Measurements from ENCODE around the gene GAPVD1.
A peak's percentile ranks its signal among the peaks of the same experiment; 100 is the strongest.
"Not testable (repeated sequence)": the region's sequence is repeated elsewhere in the genome, so short reads cannot be mapped to it uniquely, and the experiment has no call there.

The GAPVD1 gene, protein sequence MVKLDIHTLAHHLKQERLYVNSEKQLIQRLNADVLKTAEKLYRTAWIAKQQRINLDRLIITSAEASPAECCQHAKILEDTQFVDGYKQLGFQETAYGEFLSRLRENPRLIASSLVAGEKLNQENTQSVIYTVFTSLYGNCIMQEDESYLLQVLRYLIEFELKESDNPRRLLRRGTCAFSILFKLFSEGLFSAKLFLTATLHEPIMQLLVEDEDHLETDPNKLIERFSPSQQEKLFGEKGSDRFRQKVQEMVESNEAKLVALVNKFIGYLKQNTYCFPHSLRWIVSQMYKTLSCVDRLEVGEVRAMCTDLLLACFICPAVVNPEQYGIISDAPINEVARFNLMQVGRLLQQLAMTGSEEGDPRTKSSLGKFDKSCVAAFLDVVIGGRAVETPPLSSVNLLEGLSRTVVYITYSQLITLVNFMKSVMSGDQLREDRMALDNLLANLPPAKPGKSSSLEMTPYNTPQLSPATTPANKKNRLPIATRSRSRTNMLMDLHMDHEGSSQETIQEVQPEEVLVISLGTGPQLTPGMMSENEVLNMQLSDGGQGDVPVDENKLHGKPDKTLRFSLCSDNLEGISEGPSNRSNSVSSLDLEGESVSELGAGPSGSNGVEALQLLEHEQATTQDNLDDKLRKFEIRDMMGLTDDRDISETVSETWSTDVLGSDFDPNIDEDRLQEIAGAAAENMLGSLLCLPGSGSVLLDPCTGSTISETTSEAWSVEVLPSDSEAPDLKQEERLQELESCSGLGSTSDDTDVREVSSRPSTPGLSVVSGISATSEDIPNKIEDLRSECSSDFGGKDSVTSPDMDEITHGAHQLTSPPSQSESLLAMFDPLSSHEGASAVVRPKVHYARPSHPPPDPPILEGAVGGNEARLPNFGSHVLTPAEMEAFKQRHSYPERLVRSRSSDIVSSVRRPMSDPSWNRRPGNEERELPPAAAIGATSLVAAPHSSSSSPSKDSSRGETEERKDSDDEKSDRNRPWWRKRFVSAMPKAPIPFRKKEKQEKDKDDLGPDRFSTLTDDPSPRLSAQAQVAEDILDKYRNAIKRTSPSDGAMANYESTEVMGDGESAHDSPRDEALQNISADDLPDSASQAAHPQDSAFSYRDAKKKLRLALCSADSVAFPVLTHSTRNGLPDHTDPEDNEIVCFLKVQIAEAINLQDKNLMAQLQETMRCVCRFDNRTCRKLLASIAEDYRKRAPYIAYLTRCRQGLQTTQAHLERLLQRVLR (N-terminal part only)
- 136 reads per million, percentile 88 among the genes with 10 or more reads in this experiment for total RNA-seq

DNA sequence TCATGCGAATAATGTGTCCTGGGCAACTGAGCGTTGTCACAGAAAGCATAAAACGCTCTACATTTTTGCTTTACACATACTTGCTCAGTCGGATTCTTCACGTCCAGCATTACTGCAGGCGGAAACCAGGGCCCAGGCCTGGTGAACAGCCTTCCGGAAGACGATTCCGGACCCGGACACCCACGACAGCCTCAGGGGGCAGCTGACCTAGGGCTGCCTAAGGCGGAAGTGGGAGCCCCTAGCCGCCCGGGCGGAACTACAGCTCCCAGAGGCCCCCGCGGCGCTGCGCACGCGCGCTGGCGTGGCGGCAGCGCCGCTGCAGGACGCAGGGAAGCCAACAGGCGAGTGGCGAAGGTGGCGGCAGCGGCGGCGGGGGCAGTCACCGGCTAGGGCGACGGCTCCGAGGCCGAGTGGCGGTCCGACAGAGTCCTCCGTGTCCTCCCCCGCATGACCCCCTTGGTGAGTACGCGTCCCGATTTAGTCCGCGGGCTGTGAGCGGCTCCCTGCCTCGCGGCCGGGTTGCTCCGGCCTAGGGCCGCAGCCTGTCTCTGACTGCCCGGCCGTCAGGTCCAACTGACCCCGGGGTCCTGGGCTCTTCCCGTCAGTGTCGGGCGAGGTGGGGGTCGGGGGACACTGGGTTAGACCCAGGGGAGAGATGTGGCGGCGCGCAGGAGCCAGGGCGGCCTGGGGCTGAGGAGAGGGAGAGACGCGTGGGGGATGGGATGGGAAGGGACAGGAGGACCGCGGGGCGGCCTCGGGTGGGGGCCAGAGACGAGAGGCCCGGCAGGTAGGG, at the start of gene GAPVD1:
Gene GAPVD1, plus strand, starts transcription at position 326 of the 793 bp plus-strand sequence. CDS start 37,096 bp downstream, outside the sequence.
- DNase-seq = peak; percentile 83

GRCh38 chr9:125214186-125214585, 47.4 kb upstream of the GAPVD1 start:
- DNase-seq = no peak

- no peak for DNase-seq
These were observed 43.0 kb upstream of the GAPVD1 start for GRCh38 chr9:125218621-125219020.

DNA sequence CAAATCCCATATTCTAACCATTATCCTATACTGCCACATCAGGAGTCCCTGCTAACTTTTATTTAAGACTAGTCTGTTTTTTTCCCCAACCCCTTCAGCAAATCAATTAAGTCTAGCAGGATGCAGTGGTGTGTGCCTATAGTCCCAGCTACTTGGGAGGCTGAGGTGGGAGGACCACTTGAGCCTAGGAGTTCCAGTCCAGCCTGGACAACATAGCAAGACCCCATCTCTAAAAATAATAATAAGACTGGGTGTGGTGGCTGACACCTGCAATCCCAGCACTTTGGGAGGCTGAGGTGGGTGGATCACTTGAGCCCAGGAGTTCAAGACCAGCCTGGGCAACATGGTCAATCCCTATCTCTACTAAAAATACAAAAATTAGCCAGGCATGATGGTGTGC, 36.8 kb upstream of the GAPVD1 start:
- not testable (repeated sequence) for DNase-seq

DNA sequence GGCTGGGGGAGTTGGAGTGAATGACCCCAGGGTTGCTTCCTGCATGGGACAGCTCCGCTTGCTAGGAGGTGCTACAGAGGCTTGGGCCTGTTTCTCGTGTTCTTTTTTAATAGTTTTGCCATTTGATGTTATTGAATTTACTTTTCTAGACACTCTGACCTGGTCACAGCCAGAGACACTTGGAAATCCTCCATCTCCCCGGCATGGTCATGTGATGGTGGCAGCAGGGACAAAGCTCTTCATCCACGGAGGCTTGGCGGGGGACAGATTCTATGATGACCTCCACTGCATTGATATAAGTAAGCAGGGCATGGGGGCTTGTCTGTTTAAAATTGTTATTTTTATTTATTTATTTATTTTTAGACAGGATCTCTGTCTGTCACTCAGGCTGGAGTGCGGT, 33.9 kb upstream of the GAPVD1 start:
- DNase-seq = no peak

DNA sequence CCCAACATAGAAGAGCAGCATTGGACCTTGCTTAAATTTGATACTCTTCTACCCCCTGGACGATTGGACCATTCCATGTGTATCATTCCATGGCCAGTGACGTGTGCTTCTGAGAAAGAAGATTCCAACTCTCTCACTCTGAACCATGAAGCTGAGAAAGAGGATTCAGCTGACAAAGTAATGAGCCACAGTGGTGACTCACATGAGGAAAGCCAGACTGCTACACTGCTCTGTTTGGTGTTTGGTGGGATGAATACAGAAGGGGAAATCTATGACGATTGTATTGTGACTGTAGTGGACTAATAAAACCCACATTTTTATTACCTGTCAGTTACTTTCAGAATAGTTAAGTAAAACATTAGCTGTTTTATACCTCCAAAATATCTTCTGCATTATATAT, 27.9 kb upstream of the GAPVD1 start:
- DNase-seq = no peak

DNA sequence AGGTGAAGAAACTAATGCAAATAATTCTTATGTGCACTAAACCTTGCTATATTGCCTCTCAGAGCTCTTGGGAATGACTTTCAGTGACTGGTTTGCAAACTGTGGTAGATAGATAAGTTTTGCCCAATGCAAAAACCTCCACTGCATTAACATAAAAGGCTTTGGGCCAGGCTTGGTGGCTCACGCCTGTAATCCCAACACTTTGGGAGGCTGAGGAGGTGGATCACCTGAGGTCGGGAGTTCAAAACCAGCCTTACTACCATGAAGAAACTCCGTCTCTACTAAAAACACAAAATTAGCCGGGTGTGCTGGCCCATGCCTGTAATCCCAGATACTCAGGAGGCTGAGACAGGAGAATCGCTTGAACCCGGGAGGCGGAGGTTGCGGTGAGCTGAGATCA, 27.5 kb upstream of the GAPVD1 start:
- DNase-seq = not testable (repeated sequence)

DNA sequence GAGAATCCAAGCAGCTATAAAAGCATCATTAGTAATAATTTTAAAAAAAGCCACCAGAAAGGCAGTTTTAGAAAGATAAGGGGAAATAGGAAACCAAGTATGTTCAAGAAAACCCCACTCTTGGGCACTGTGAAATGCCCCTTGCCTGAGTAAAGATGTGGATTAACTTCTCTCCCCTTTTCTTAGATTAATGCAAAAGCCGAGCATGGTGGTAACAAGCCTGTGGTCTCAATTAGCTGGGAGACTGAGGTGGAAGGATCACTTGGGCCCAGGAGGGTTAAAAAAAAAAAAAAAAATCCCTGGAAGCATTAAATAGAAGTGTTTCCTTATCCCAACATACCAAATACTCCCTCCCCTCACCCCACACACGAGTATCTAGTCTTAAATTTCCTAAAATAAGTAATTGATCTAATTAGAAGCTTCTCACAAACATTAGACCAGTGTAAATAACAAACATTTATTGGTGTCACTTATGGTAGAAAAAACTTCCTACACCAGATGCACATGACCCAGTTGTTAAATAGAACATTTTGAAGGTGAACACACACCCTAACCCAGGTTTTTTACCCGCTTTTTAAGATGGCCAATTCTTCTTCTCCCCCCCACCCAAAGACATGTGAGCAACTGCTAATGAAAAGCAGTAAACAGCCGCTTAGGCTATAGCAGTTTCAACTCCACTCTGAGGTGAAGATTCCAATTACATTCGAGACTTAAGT, 25.7 kb upstream of the GAPVD1 start:
- no peak for DNase-seq

- DNase-seq = not testable (repeated sequence)
These were observed 25.0 kb upstream of the GAPVD1 start for GRCh38 chr9:125236520-125237159.

DNA sequence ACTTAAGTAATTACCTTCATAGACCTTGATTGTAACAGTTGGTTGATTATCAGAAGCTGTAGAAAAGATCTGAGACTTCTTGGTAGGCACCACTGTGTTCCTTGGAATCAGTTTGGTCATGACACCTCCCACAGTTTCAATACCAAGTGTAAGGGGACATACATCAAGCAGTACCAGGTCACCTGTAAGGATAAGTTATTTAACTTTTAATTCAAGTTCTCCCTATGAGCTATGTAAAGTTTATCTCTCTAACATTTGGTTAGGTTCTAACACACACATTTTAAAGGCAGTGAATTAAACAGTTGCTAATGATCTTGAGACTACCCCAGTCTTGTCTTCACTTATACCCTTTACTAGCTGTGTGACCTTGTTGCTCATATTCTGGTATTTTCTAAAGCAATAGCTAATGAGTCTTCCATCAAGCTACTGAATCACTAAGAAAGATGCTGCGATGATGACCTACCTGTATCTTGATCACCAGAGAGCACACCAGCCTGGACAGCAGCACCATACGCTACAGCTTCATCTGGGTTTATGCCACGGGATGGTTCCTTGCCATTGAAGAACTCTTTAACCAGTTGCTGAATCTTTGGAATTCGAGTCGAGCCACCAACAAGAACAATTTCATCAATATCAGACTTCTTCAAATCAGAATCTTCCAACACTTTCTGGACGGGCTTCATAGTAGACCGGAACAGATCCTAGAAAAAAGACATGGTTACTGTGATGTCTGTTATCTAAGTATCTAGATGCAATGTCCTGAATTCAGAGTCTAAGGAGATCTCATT, 23.3 kb upstream of the GAPVD1 start:
- DNase-seq = no peak

DNA sequence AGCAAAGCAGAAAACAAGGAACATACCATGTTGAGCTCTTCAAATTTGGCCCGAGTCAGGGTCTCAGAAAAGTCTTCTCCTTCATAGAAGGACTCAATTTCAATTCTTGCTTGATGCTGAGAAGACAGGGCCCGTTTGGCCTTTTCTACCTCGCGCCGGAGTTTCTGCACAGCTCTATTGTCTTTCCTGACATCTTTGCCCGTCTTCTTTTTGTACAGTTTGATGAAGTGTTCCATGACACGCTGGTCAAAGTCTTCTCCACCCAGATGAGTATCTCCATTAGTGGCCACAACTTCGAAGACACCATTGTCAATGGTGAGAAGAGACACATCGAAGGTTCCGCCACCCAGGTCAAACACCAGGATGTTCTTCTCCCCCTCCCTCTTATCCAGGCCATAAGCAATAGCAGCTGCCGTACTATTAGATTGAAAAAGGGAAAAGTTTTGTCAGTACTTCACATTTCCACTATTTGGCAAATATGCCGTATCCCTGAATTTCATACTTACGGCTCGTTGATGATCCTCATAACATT, 22.6 kb upstream of the GAPVD1 start:
- DNase-seq = no peak

DNA sequence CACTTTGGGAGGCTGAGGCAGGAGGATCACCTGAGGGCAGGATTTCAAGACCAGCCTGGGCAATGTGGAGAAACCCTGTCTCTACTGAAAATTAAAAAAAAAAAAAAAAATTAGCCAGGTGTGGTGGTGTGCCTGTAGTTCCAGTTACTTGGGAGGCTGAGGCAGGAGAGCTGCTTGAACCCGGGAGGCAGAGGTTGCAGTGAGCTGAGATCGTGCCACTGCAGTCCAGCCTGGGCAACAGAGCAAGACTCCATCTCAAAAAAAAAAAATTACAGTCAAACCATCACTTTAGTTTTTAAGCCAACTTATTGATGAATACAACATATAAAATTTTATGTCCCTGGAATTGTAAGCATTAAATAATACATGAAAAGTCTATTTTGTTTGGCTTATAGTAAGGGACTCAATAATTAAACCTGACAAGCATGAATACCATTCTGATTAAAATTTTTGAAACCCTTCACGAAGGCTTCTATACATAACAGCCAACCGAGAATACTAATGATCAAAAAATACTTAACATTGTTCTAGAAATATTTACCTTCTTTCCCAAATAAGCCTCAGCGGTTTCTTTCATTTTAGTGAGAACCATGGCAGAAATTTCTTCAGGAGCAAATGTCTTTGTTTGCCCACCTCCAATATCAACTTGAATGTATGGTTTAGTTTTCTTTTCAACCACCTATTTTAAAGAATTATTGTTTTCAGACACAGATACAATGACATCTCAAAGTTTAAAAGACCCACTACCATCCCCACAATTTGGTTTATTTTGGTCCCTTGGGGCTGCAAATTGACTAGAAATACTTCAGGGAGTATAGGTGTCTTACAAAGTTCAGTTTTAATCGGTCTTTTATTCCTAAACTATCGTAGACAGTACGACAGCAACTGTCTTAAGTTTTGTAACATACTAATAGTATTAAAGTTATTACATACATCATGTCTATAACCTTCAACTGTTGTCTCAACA, 21.7 kb upstream of the GAPVD1 start:
- no peak for DNase-seq

GRCh38 chr9:125240649-125240999, 21.0 kb upstream of the GAPVD1 start:
- peak; percentile 21 for DNase-seq

GRCh38 chr9:125241000-125241862, 20.4 kb upstream of the GAPVD1 start, which contains the start of gene HSPA5:
Gene HSPA5 (minus strand): TSS chr9:125241343. CDS start chr9:125241126, 217 bp downstream.
- peak; percentile 100 for DNase-seq

DNA sequence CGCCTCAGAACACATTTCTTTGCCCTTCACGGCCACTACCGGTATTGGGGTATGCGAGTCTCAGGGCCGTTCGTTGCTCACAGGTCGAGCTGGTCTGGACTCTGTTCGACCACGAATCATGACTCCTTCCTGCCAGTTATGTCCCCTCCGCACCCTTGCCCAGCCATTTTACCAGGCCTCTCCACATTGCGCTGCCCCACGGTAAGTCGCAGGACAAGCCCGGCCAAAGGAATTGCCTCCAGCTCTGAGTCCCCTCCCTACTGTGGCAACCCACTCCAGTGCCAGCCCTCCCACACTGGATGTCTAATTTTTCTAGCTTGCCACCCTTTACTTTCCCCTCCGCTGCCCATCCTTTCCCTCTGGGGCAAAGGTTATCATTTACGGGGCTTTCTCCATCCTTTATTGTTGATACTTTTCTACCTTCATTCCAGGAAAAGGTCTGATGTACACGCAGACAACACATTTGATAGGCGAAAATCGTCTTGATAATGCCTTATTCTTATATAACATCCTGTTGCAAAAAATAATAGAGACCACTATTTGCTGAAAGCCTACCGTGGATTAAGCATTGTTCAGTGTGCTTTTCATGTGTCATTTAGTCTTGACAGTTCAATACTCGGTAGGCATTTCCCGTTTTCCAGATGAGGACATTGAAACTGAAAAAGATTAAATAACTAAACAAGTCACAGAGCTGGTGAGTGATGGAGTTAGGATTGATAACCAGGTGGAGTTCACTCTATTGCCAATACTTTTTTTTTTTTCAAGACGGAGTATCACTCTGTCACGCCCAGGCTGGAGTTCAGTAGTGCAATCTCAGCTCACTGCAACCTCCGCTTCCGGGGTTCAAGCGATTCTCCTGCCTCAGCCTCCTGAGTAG, 19.5 kb upstream of the GAPVD1 start:
- no peak for DNase-seq

DNA sequence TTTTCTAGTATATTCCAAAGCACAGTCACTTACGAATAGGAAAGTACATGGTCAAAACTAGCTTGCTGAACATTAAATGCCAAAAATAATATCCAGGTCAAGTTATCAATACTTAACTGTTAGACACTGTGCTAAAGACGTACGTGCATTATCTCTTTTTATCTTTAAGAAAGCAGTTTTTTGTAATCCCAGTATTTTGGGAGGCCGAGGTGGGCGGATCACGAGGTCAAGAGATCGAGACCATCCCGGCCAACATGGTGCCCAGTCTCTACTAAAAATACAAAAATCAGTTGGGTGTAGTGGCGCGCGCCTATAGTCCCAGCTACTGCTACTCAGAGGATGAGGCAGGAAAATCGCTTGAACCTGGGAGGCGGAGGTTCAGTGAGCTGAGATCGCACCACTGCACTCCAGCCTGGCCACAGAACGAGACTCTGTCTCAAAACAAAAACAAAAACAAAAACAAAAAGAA, 17.8 kb upstream of the GAPVD1 start:
- no peak for DNase-seq

Data from effector CD4-positive, alpha-beta T cell (primary cell).